ENCODE results near the gene ZDHHC16. TPM values are rescaled to one million over a fixed set of nuclear protein-coding genes. Genes with fewer than 3 reads are reported as not detected.

ZDHHC16 gene
- total RNA-seq, 2 experiments from 2014 or later, result 31.0 to 38.4 TPM

DNA sequence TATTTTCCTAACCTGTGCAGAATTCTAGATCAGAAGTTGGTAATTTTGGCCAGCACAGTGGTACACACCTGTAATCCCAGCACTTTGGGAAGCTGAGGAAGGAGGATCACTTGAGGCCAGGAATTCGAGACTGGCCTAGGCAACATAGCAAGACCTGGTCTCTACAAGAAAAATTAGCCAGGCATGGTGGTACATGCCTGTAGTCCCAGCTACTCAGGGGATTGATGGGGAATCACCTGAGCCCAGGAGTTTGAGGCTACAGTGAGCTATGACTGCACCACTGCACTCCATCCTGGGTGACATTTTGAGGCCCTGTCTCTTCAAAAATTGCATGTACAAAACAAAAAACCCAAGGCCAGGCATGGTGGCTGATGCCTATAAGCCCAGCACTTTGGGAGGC lies 11.4 kb upstream of the ZDHHC16 start:
- peaks cover 5% of the 10 kb centered on the region for H3K4me1 ChIP-seq (ENCODE audit: insufficient read depth, low read length, poor library complexity, severe bottlenecking)
- intact Hi-C loops (cut with micrococcal nuclease; ENCODE audit: unreplicated experiment), result no loop called here
- CTCF ChIA-PET (ENCODE audit: unreplicated experiment), result interaction anchor here (1.0 kb wide), 1 partner anchor 297 kb away, joined by 3 read pairs; no protein-coding TSS in a partner anchor
- H3K79me2 ChIP-seq (ENCODE audit: insufficient read depth, low read depth, low read length), result peaks cover 16% of the 10 kb centered on the region
- POLR2A ChIA-PET, result interaction anchor here (0.7 kb wide), 1 partner anchor 47 kb away, joined by 4 read pairs; no protein-coding TSS in a partner anchor
- H3K36me3 ChIP-seq (ENCODE audit: insufficient read depth, low read length), result peaks cover 92% of the 10 kb centered on the region
- no peak for TF ChIP-seq EZH2phosphoT487 (IDR thresholded peaks at IDR 0.05; ENCODE audit: borderline replicate concordance, low read depth, low read length)
- TF ChIP-seq, protein P1, sequence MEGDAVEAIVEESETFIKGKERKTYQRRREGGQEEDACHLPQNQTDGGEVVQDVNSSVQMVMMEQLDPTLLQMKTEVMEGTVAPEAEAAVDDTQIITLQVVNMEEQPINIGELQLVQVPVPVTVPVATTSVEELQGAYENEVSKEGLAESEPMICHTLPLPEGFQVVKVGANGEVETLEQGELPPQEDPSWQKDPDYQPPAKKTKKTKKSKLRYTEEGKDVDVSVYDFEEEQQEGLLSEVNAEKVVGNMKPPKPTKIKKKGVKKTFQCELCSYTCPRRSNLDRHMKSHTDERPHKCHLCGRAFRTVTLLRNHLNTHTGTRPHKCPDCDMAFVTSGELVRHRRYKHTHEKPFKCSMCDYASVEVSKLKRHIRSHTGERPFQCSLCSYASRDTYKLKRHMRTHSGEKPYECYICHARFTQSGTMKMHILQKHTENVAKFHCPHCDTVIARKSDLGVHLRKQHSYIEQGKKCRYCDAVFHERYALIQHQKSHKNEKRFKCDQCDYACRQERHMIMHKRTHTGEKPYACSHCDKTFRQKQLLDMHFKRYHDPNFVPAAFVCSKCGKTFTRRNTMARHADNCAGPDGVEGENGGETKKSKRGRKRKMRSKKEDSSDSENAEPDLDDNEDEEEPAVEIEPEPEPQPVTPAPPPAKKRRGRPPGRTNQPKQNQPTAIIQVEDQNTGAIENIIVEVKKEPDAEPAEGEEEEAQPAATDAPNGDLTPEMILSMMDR (conservative IDR thresholded peaks at IDR 0.05; ENCODE audit: low read length), result no peak
- BruUV-seq (replicated peaks), result no TSS peak
- H2AFZ ChIP-seq (ENCODE audit: low read length), result no peak overlapping the region
- no peak overlapping the region for H3K4me2 ChIP-seq (ENCODE audit: low read length)
- no peak for DNase-seq (ENCODE audit: low spot score)
- no peaks in the 10 kb centered on the region for H4K20me1 ChIP-seq (ENCODE audit: insufficient read depth, low read length)
- H3K9me3 ChIP-seq (ENCODE audit: low read length), result no peaks in the 10 kb centered on the region
- no peak overlapping the region for H3K4me3 ChIP-seq (ENCODE audit: low read depth, low read length, poor library complexity, severe bottlenecking)
- H3K9me2 ChIP-seq (ENCODE audit: insufficient read depth, low read length), result no peaks in the 10 kb centered on the region
- H3K27ac ChIP-seq (ENCODE audit: low read depth, low read length, poor library complexity, severe bottlenecking), result no peak overlapping the region

GRCh38 chr10:97435211-97435610 lies 10.8 kb upstream of the ZDHHC16 start:
- POLR2A ChIA-PET, result no interaction called here
- intact Hi-C loops (cut with micrococcal nuclease; ENCODE audit: unreplicated experiment), result no loop called here
- H3K4me1 ChIP-seq (ENCODE audit: insufficient read depth, low read length, poor library complexity, severe bottlenecking), result peaks cover 5% of the 10 kb centered on the region
- H3K27ac ChIP-seq (ENCODE audit: low read depth, low read length, poor library complexity, severe bottlenecking), result no peak overlapping the region
- BruUV-seq (replicated peaks), result no TSS peak
- CTCF ChIA-PET (ENCODE audit: unreplicated experiment), result no interaction called here
- no peak for TF ChIP-seq EZH2phosphoT487 (IDR thresholded peaks at IDR 0.05; ENCODE audit: borderline replicate concordance, low read depth, low read length)
- TF ChIP-seq, protein P1 (conservative IDR thresholded peaks at IDR 0.05; ENCODE audit: low read length), result no peak
- no peaks in the 10 kb centered on the region for H4K20me1 ChIP-seq (ENCODE audit: insufficient read depth, low read length)
- H3K36me3 ChIP-seq (ENCODE audit: insufficient read depth, low read length), result peaks cover 87% of the 10 kb centered on the region
- H2AFZ ChIP-seq (ENCODE audit: low read length), result no peak overlapping the region
- peaks cover 10% of the 10 kb centered on the region; the same call in 1 of the 2 replicates for H3K79me2 ChIP-seq (ENCODE audit: insufficient read depth, low read depth, low read length)
- no peaks in the 10 kb centered on the region for H3K9me3 ChIP-seq (ENCODE audit: low read length)
- no peak for DNase-seq (ENCODE audit: low spot score)
- H3K9me2 ChIP-seq (ENCODE audit: insufficient read depth, low read length), result no peaks in the 10 kb centered on the region
- H3K4me3 ChIP-seq (ENCODE audit: low read depth, low read length, poor library complexity, severe bottlenecking), result no peak overlapping the region
- H3K4me2 ChIP-seq (ENCODE audit: low read length), result no peak overlapping the region

GRCh38 chr10:97442277-97442676 lies 3.7 kb upstream of the ZDHHC16 start:
- Histone ChIP-seq H3K9me2 (ENCODE audit: insufficient read depth, low read length) (no peaks in the 10 kb centered on the region), H3K4me1 (ENCODE audit: insufficient read depth, low read length, poor library complexity, severe bottlenecking) (peaks cover 20% of the 10 kb centered on the region), H3K4me2 (ENCODE audit: low read length) (no peak overlapping the region), H2AFZ (ENCODE audit: low read length) (no peak overlapping the region), H3K9me3 (ENCODE audit: low read length) (no peaks in the 10 kb centered on the region), H3K4me3 (ENCODE audit: low read depth, low read length, poor library complexity, severe bottlenecking) (no peak overlapping the region), H3K36me3 (ENCODE audit: insufficient read depth, low read length) (peaks cover 60% of the 10 kb centered on the region), H3K27ac (ENCODE audit: low read depth, low read length, poor library complexity, severe bottlenecking) (no peak overlapping the region), H3K79me2 (ENCODE audit: insufficient read depth, low read depth, low read length) (peaks cover 30% of the 10 kb centered on the region; the same call in 1 of the 2 replicates), H4K20me1 (ENCODE audit: insufficient read depth, low read length) (peaks cover 7% of the 10 kb centered on the region; the same call in 1 of the 2 replicates)
- DNase-seq (ENCODE audit: low spot score), result no peak
- intact Hi-C loops (cut with micrococcal nuclease; ENCODE audit: unreplicated experiment), result no loop called here
- TF ChIP-seq, protein P1 (conservative IDR thresholded peaks at IDR 0.05; ENCODE audit: low read length), result no peak
- no TSS peak for BruUV-seq (replicated peaks)
- CTCF ChIA-PET (ENCODE audit: unreplicated experiment), result no interaction called here
- POLR2A ChIA-PET, result interaction anchor here (1.1 kb wide), 1 partner anchor 235 kb away, joined by 3 read pairs; no protein-coding TSS in a partner anchor

Measured in OCI-LY7 (cell line).